Kidney epithelial cell (primary cell): ENCODE measurements around the gene RAP1GAP. TPM values are rescaled to one million over a fixed set of nuclear protein-coding genes. Genes with fewer than 3 reads are reported as not detected.

Source experiments
- DNase-seq: peaks from one replicate; pipeline ENCODE4 v3.0.0-alpha.2; 2010; ENCODE audit warnings: low read depth
- H3K27me3 ChIP-seq: 2 replicates; pipeline ENCODE4 v1.6.0; 2011; ENCODE audit warnings: low read length; ENCODE audit not compliant: control insufficient read depth, insufficient read depth
- H3K36me3 ChIP-seq: 2 replicates; pipeline ENCODE4 v1.5.1; 2011; ENCODE audit warnings: low read length; ENCODE audit not compliant: control insufficient read depth, insufficient read depth
- H3K4me3 ChIP-seq: 2 replicates; pipeline ENCODE4 v1.5.1; 2011; ENCODE audit warnings: low read depth, mild to moderate bottlenecking, control low read depth, low read length
- total RNA-seq: library from RNA; depleted of rRNA; stranded (reverse); fragments of >200 nt; gene quantifications from 2 replicates; pipeline ENCODE4 v1.2.3, GENCODE V29; 2015
- TF ChIP-seq, protein P1 (sequence below): IDR thresholded peaks from 2 replicates; pipeline ENCODE4 v1.5.1; 2011; ENCODE audit warnings: mild to moderate bottlenecking, moderate library complexity, low read length, control low read depth, inconsistent platforms; ENCODE audit not compliant: insufficient read depth, poor library complexity, severe bottlenecking

The RAP1GAP gene
- total RNA-seq, 1 donor from 2014 or later, result 7.1 TPM

DNA sequence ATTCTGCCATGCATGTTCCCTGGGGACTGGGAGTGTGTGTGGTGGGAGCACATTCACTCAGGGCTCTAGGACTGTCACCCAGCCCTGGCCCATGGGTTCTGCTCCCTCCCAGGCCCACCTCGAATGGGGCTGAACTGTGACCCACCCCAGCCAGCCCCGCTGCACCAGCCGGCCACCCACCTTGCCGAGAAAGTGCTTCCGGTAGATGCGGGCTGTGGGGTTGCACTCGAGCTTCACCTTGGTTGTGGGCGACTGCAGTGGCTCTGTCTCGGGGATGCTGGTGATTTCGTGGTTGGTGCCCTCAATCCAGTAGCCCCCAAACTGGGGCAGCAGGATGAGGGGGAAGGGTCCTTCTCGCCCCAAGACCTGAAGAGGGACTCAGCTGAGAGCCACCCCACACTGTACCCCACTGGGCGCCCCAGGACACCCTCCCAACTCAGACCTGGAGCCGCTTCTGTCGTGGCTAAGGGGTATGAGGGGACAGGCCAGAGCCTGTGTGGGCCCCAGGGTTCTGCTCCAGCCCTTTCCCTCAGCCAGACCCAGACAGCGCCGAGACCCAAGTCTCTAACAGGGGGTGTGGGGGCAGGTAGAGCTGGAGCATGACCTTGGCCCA is 51.9 kb downstream of the RAP1GAP start:
- no peak overlapping the region for H3K4me3 ChIP-seq
- no peaks in the 10 kb centered on the region for H3K36me3 ChIP-seq
- no peak for DNase-seq
- peaks cover 16% of the 10 kb centered on the region for H3K27me3 ChIP-seq
- TF ChIP-seq, protein P1, sequence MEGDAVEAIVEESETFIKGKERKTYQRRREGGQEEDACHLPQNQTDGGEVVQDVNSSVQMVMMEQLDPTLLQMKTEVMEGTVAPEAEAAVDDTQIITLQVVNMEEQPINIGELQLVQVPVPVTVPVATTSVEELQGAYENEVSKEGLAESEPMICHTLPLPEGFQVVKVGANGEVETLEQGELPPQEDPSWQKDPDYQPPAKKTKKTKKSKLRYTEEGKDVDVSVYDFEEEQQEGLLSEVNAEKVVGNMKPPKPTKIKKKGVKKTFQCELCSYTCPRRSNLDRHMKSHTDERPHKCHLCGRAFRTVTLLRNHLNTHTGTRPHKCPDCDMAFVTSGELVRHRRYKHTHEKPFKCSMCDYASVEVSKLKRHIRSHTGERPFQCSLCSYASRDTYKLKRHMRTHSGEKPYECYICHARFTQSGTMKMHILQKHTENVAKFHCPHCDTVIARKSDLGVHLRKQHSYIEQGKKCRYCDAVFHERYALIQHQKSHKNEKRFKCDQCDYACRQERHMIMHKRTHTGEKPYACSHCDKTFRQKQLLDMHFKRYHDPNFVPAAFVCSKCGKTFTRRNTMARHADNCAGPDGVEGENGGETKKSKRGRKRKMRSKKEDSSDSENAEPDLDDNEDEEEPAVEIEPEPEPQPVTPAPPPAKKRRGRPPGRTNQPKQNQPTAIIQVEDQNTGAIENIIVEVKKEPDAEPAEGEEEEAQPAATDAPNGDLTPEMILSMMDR, result no peak

GRCh38 chr1:21616372-21616771 is 52.8 kb downstream of the RAP1GAP start:
- peaks cover 13% of the 10 kb centered on the region for H3K27me3 ChIP-seq
- no peak for DNase-seq
- H3K4me3 ChIP-seq, result no peak overlapping the region
- TF ChIP-seq, protein P1, result no peak
- no peaks in the 10 kb centered on the region for H3K36me3 ChIP-seq

- H3K27me3 ChIP-seq, result peaks cover 7% of the 10 kb centered on the region
- H3K4me3 ChIP-seq, result no peak overlapping the region
- TF ChIP-seq, protein P1, result no peak
- no peak for DNase-seq
- H3K36me3 ChIP-seq, result no peaks in the 10 kb centered on the region
Observed at GRCh38 chr1:21614419-21615115, 54.6 kb downstream of the RAP1GAP start.

GRCh38 chr1:21613072-21613867 is 55.9 kb downstream of the RAP1GAP start:
- H3K4me3 ChIP-seq, result no peak overlapping the region
- DNase-seq, result no peak
- TF ChIP-seq, protein P1, result no peak
- H3K36me3 ChIP-seq, result no peaks in the 10 kb centered on the region
- H3K27me3 ChIP-seq, result peaks cover 7% of the 10 kb centered on the region

DNA sequence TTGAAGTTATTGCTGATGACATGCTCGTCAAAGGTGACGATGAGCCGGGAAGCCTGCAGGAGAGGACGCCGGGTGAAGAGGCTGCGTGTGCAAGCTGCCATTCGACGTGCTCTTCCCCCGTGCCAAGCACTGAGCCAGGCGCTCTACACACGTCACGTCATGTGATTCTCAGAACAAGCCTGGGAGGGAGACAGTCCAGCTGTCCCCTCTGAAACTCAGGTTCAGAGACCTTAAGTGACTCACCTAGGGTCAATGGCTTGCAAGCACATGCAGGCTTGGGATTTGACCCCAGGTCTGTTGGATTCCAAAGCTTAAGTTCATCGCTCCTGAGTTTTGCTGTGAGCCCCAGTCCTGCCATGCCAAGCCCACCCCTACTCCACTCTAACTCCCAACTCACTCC is 57.1 kb downstream of the RAP1GAP start:
- TF ChIP-seq, protein P1, result no peak
- H3K36me3 ChIP-seq, result no peaks in the 10 kb centered on the region
- H3K4me3 ChIP-seq, result no peak overlapping the region
- peaks cover 7% of the 10 kb centered on the region for H3K27me3 ChIP-seq
- no peak for DNase-seq
